ENCODE data around the gene PTF1A.

The PTF1A gene

GRCh38 chr10:23187155-23187554, 5.0 kb upstream of the PTF1A start:
- no peak for DNase-seq

- DNase-seq, result no peak
Observed at GRCh38 chr10:23189024-23189423, 3.1 kb upstream of the PTF1A start.

GRCh38 chr10:23190872-23191763, 994 bp upstream of the PTF1A start:
- no peak for DNase-seq

GRCh38 chr10:23192712-23193434, 761 bp downstream of the PTF1A start:
- no peak for DNase-seq

- no peak for DNase-seq
Observed at GRCh38 chr10:23193435-23194074, 1.4 kb downstream of the PTF1A start.

GRCh38 chr10:23194471-23194965, 2.4 kb downstream of the PTF1A start:
- DNase-seq, result no peak

- no peak for DNase-seq
Observed at GRCh38 chr10:23194966-23195845, 3.1 kb downstream of the PTF1A start.

GRCh38 chr10:23195846-23196600, 3.9 kb downstream of the PTF1A start:
- no peak for DNase-seq

GRCh38 chr10:23196915-23197314, 4.8 kb downstream of the PTF1A start:
- DNase-seq, result no peak

GRCh38 chr10:23197416-23197861, 5.3 kb downstream of the PTF1A start:
- DNase-seq, result no peak

GRCh38 chr10:23198610-23198939, 6.5 kb downstream of the PTF1A start:
- no peak for DNase-seq

- no peak for DNase-seq
Observed at GRCh38 chr10:23198940-23199767, 7.0 kb downstream of the PTF1A start.

- no peak for DNase-seq
Observed at GRCh38 chr10:23199768-23200511, 7.8 kb downstream of the PTF1A start.

GRCh38 chr10:23200586-23200985, 8.5 kb downstream of the PTF1A start:
- no peak for DNase-seq

- no peak for DNase-seq
Observed at GRCh38 chr10:23200997-23201652, 9.0 kb downstream of the PTF1A start.

- DNase-seq, result no peak
Observed at GRCh38 chr10:23201837-23202236, 9.7 kb downstream of the PTF1A start.

- no peak for DNase-seq
Observed at GRCh38 chr10:23202779-23203178, 10.7 kb downstream of the PTF1A start.

GRCh38 chr10:23203369-23204325, 11.5 kb downstream of the PTF1A start:
- DNase-seq, result no peak

Data from Kasumi-1 (cell line).